BJ (cell line): ENCODE measurements around the gene TMSB4X. TPM values are rescaled to one million over a fixed set of nuclear protein-coding genes. Genes with fewer than 3 reads are reported as not detected.

Experiments
- CTCF ChIA-PET: fragments of 350-600 bp; formaldehyde crosslinking; extraction: SDS; loops from one replicate; lab custom pipeline; 2021; ENCODE audit warnings: antibody characterized with exemption, inconsistent platforms; lab: Yijun Ruan, JAX
- POLR2A ChIA-PET: fragments of 300-600 bp; sonication (Branson Sonifier 250); formaldehyde crosslinking; extraction: SDS; loops from one replicate; lab custom pipeline; 2021; ENCODE audit warnings: antibody characterized with exemption; lab: Charles Lee
- DNase-seq: peaks from one replicate; pipeline ENCODE4 v3.0.0-alpha.2; 2011; ENCODE audit warnings: low read depth
- H3K27me3 ChIP-seq: 2 replicates; pipeline ENCODE4 v1.6.0; 2011; ENCODE audit warnings: low read length; ENCODE audit not compliant: control insufficient read depth, insufficient read depth
- H3K36me3 ChIP-seq: 2 replicates; pipeline ENCODE4 v1.5.1; 2011; ENCODE audit warnings: low read length; ENCODE audit not compliant: control insufficient read depth, insufficient read depth
- H3K4me3 ChIP-seq: 2 replicates; pipeline ENCODE4 v1.5.1; 2011; ENCODE audit warnings: low read depth, mild to moderate bottlenecking, control low read depth, low read length
- polyA plus RNA-seq: library from polyadenylated mRNA; depleted of rRNA; stranded (reverse); fragments of >200 nt; gene quantifications from 2 replicates; pipeline ENCODE4 v1.2.3, GENCODE V29; 2011
- TF ChIP-seq, protein P1 (sequence below): IDR thresholded peaks from 2 replicates; pipeline ENCODE4 v1.5.1; 2011; ENCODE audit warnings: low read depth, mild to moderate bottlenecking, control low read depth, inconsistent platforms, low read length, moderate library complexity; ENCODE audit not compliant: insufficient read depth

TMSB4X gene
- polyA plus RNA-seq, 1 experiment, result 2,469 TPM

DNA sequence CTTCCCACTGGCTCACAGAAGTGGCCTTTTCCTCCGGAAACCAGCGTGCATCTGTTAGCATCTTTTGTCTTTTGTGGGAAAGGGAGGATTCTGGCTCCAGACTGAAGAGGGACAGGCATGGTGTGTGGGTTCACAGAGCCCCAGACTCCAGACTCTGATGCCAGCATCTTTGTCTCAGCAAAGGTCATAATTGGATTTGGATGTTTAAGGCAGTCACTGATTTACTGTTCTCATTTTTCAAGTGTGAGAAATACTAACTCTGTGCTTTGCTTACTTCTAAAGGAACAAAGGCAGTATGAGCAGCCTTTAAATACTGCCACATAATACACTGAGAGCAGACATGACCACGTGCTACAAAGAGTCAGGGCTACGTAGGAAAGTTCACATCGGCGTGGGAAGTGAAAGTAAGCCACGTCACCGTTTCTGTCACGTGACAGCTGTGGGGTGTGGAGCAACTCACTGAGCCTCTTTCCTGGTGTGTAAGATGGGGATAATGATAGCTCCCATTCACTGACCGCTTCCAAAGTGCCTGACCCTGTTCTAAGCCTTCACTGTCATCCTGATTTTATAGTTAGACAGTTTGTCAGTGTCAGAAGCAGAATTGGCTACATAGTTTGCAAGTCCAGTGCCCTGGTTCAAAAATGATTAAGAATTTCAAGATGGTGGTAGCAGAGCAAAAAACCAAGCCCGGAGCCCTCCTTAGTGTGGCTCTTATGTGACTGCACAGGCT lies 24.8 kb upstream of the TMSB4X start:
- DNase-seq, result no peak
- ChIA-PET POLR2A (no interaction called here), CTCF (interaction anchor here (0.8 to 2.1 kb wide), 2 partner anchors 21 to 538 kb away, joined by 4 to 10 read pairs; no protein-coding TSS in a partner anchor)
- Histone ChIP-seq H3K36me3 (no peaks in the 10 kb centered on the region), H3K4me3 (no peak overlapping the region), H3K27me3 (no peaks in the 10 kb centered on the region)
- TF ChIP-seq, protein P1, sequence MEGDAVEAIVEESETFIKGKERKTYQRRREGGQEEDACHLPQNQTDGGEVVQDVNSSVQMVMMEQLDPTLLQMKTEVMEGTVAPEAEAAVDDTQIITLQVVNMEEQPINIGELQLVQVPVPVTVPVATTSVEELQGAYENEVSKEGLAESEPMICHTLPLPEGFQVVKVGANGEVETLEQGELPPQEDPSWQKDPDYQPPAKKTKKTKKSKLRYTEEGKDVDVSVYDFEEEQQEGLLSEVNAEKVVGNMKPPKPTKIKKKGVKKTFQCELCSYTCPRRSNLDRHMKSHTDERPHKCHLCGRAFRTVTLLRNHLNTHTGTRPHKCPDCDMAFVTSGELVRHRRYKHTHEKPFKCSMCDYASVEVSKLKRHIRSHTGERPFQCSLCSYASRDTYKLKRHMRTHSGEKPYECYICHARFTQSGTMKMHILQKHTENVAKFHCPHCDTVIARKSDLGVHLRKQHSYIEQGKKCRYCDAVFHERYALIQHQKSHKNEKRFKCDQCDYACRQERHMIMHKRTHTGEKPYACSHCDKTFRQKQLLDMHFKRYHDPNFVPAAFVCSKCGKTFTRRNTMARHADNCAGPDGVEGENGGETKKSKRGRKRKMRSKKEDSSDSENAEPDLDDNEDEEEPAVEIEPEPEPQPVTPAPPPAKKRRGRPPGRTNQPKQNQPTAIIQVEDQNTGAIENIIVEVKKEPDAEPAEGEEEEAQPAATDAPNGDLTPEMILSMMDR, result no peak

DNA sequence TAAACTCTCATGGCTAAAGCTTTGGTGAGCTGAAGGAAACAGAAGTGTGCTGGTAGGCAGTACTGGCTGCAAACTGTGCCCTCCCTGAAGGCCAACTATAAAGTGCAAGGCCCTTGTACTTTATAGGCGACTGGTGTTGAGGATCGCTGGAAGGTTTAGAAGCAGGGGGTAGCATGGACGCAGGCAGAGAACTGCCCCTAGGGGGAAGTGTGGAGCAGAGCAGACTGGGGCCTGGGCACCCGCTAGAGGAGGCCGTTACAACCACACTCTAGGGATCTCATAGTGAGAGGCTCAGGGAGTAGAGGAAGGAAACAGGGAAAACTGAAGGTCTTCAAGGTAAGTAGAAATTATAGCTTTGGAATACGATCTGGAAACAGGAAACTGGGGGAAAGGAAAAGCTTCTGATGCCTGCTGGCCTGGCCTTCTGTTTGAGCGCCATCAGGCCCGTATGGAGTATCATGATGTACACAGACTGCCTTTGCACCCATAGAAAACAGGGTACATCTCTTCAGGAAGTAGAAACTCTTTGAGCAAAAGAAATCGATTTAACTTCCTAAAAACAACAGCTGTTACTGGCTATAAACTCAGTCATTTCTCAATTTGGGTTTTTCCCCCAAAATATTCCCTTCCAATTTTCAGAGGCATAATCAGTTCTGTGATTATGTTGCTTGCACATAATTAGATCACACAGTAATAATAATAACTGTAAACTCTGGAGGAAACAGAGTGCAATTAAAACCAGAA lies 23.9 kb upstream of the TMSB4X start:
- POLR2A ChIA-PET, result no interaction called here
- Histone ChIP-seq H3K4me3 (no peak overlapping the region), H3K27me3 (no peaks in the 10 kb centered on the region), H3K36me3 (no peaks in the 10 kb centered on the region)
- TF ChIP-seq, protein P1, result no peak
- DNase-seq, result no peak
- CTCF ChIA-PET, result no interaction called here

DNA sequence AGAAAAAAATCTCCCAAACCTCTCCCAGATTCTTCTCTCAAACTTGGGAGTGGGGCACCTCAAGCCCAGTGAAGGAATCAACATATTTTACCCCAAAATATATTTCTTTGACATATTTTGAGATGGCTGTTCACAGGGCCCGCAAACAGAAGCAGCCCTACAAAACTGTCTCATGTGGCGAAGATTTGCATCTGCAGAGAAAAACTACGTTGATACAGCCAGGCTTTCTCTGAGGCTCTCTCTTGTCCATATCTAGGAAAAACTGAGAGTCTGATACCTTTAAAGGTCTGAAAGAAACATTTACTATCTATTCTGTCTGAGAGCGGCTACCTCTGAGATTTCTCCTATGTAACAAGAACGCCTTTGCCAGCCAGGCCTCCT lies 23.3 kb upstream of the TMSB4X start:
- TF ChIP-seq, protein P1, result no peak
- no peak for DNase-seq
- ChIA-PET POLR2A (no interaction called here), CTCF (no interaction called here)
- Histone ChIP-seq H3K36me3 (no peaks in the 10 kb centered on the region), H3K4me3 (no peak overlapping the region), H3K27me3 (no peaks in the 10 kb centered on the region)

DNA sequence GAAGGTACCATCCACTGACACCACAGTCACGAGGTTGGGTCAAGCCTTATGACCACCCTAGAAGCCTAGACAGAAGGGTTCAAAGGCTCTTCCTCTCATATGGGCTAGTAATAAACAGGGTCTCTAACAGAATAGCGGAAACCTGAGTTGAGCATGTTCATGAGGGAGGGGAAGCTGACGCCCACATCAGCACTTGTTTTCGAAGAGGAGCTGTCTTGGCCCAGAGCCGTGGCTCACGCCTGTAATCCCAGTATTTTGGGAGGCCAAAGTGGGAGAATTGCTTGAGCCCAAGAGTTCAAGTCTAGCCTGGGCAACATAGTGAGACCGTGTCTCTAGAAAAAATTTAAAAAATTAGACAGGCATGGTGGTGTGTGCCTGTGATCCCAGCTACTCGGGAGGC lies 21.5 kb upstream of the TMSB4X start:
- TF ChIP-seq, protein P1, result no peak
- no peak overlapping the region for H3K4me3 ChIP-seq

DNA sequence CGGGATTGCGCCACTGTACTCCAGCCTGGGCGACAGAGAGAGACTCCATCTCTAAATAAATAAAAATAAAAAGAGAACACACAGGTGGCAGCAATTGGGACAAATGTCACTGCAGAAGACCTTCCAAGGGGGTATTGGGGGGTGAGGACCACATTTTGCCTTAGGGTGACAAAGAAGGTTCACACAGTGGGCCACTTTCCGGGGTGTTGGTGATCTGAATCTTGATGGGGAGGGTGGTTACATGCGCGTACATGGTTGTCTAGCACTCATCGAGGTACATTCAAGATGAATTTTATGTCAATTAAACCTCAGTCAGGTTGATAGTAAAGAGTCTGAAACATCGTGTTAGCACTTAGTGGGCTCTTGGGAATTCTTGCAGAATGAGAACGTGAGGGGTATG lies 20.5 kb upstream of the TMSB4X start:
- POLR2A ChIA-PET, result interaction anchor here (0.6 kb wide), 1 partner anchor 708 kb away, joined by 11 read pairs; no protein-coding TSS in a partner anchor

More for the DNA sequence above, 21.5 kb upstream of the TMSB4X start:
- POLR2A ChIA-PET, result no interaction called here
- CTCF ChIA-PET, result interaction anchor here (1.1 kb wide), 1 partner anchor 139 kb away, joined by 3 read pairs; no protein-coding TSS in a partner anchor
- no peaks in the 10 kb centered on the region for H3K36me3 ChIP-seq
- DNase-seq, result no peak
- no peaks in the 10 kb centered on the region for H3K27me3 ChIP-seq

More for the DNA sequence above, 20.5 kb upstream of the TMSB4X start:
- Histone ChIP-seq H3K27me3 (no peaks in the 10 kb centered on the region), H3K4me3 (no peak overlapping the region), H3K36me3 (no peaks in the 10 kb centered on the region)
- no peak for DNase-seq
- CTCF ChIA-PET, result interaction anchor here (1.1 kb wide), 1 partner anchor 140 kb away, joined by 3 read pairs; no protein-coding TSS in a partner anchor
- TF ChIP-seq, protein P1, result no peak
